K562 (cell line): ENCODE data around the gene DPP4. TPM values are rescaled to one million over a fixed set of nuclear protein-coding genes. Genes with fewer than 3 reads are reported as not detected.

ENCODE experiments used
- ATAC-seq: fragments of 200-7000 bp; cut with Tn5 transposase; 3 replicates; pipeline ENCODE4 v1.9.1; 2020; ENCODE audit warnings: moderate library complexity
- BruUV-seq: library from RNA; stranded (reverse); fragments of 400-500 nt; replicated peaks from 2 replicates; lab custom pipeline; 2021; lab: Mats Ljungman, UMichigan
- CTCF ChIA-PET: fragments of 300-600 bp; formaldehyde crosslinking; extraction: SDS; loops from one replicate; lab custom pipeline; 2021; ENCODE audit warnings: low intra/inter-chr PET ratio; lab: Yijun Ruan, JAX
- POLR2A ChIA-PET: fragments of 300-600, 350-650 bp; sonication (Branson Sonifier 250); formaldehyde crosslinking; extraction: SDS; loops from one replicate; lab custom pipeline; 2021; ENCODE audit warnings: antibody characterized with exemption, inconsistent platforms; lab: Yijun Ruan, JAX
- DNase-seq, 4 experiments: peaks; one replicate each; pipeline versions ENCODE4 v3.0.0 to v3.0.0-alpha.2; 2011 to 2018; ENCODE audit warnings: low spot score in 3 of 4, mixed read lengths in 3 of 4; ENCODE audit errors: extremely low read depth in 1 of 4
- FAIRE-seq: peaks from 2 replicates; lab custom pipeline; 2011; peaks lifted over from hg19 to GRCh38; lab: Jason Lieb, UNC
- H2AFZ ChIP-seq: 2 replicates; pipeline ENCODE4 v1.6.0; 2011; ENCODE audit warnings: low read depth, low read length, control low read depth, inconsistent platforms
- H3K27ac ChIP-seq: fragments of 200-600 bp; 3 replicates; pipeline ENCODE4 v1.8.0; 2011; ENCODE audit warnings: low read depth, mild to moderate bottlenecking, control low read depth, inconsistent platforms, low read length, moderate library complexity, mixed read lengths; ENCODE audit errors: extremely low read depth
- H3K27me3 ChIP-seq, 2 experiments: fragments of 300-600 bp in 1 of 2; 2 replicates in 1 of 2; 3 replicates in 1 of 2; pipeline versions ENCODE4 v1.6.0 to v1.8.0; 2011; ENCODE audit warnings: inconsistent platforms in 2 of 2, low read length in 2 of 2, mild to moderate bottlenecking in 1 of 2, mixed read lengths in 1 of 2, moderate library complexity in 1 of 2; ENCODE audit not compliant: control insufficient read depth in 2 of 2, insufficient read depth in 2 of 2
- H3K36me3 ChIP-seq: fragments of 300-600 bp; 3 replicates; pipeline ENCODE4 v1.8.0; 2011; ENCODE audit warnings: mild to moderate bottlenecking, low read length, inconsistent platforms; ENCODE audit not compliant: control insufficient read depth, insufficient read depth
- H3K4me1 ChIP-seq, 2 experiments: fragments of 200-600 bp in 1 of 2; replicated peaks in 1 of 2; 2 replicates in 1 of 2; 3 replicates in 1 of 2; pipeline versions ENCODE4 v1.5.1 to v1.8.0; 2011; ENCODE audit warnings: inconsistent platforms in 2 of 2, low read length in 2 of 2, mild to moderate bottlenecking in 1 of 2, mixed read lengths in 1 of 2, moderate library complexity in 1 of 2; ENCODE audit not compliant: control insufficient read depth in 2 of 2, insufficient read depth in 2 of 2
- H3K4me2 ChIP-seq: 2 replicates; pipeline ENCODE4 v1.6.1; 2011; ENCODE audit warnings: low read length, control low read depth, inconsistent platforms, mixed read lengths; ENCODE audit not compliant: insufficient read depth
- H3K4me3 ChIP-seq: fragments of 200-600 bp; sonication (generic), shearing (Covaris generic); 2 replicates; pipeline ENCODE4 v1.5.1; 2016; ENCODE audit warnings: control low read depth, inconsistent platforms
- H3K79me2 ChIP-seq: fragments of 200-600 bp; 3 replicates; pipeline ENCODE4 v1.8.0; 2011; ENCODE audit warnings: low read length, inconsistent platforms; ENCODE audit not compliant: control insufficient read depth, insufficient read depth
- H3K9ac ChIP-seq, 2 experiments: 2 replicates each; pipeline versions ENCODE4 v1.6.0 to v1.6.1; 2011; ENCODE audit warnings: low read depth in 2 of 2, low read length in 2 of 2, control low read depth in 1 of 2, inconsistent platforms in 1 of 2, mild to moderate bottlenecking in 1 of 2, mixed read lengths in 1 of 2; ENCODE audit not compliant: insufficient read depth in 1 of 2
- H3K9me1 ChIP-seq: one replicate; pipeline ENCODE4 v1.6.0; 2011; ENCODE audit warnings: inconsistent platforms, mild to moderate bottlenecking, low read length, moderate library complexity; ENCODE audit not compliant: control insufficient read depth, insufficient read depth
- H3K9me3 ChIP-seq: replicated peaks from 2 replicates; pipeline ENCODE4 v1.5.1; 2011; ENCODE audit warnings: low read depth, low read length, inconsistent platforms; ENCODE audit not compliant: control insufficient read depth, insufficient read depth
- H4K20me1 ChIP-seq: replicated peaks from 2 replicates; pipeline ENCODE4 v1.6.1; 2011; ENCODE audit warnings: low read length, inconsistent platforms, mixed read lengths; ENCODE audit not compliant: control insufficient read depth, insufficient read depth
- BDP1 ChIP-seq: IDR thresholded peaks from 3 replicates; pipeline ENCODE4 v1.6.1; 2011; ENCODE audit not compliant: insufficient read length, insufficient read depth
- DEAF1 ChIP-seq: fragments of 450-650 bp; formaldehyde crosslinking; IDR thresholded peaks from 2 replicates; pipeline ENCODE4 v1.4.0; 2020; ENCODE audit warnings: mild to moderate bottlenecking, moderate library complexity
- FOXJ2 ChIP-seq: fragments of 200-800 bp; sonication (Bioruptor generic); IDR thresholded peaks from 2 replicates; pipeline ENCODE4 v1.6.1; 2016; ENCODE audit warnings: missing genetic modification characterization, missing compliant biosample characterization
- HLTF ChIP-seq: fragments of 450-650 bp; IDR thresholded peaks from 2 replicates; pipeline ENCODE4 v1.6.1; 2016
- JUN ChIP-seq, 2 experiments: sonication (generic) in 1 of 2; formaldehyde crosslinking in 1 of 2; IDR thresholded peaks; 2 replicates each; pipeline versions ENCODE4 v1.6.1 to v1.8.0; 2012 to 2022; ENCODE audit warnings: borderline replicate concordance in 2 of 2, mild to moderate bottlenecking in 2 of 2, improper control_type of control experiment in 1 of 2, low read depth in 1 of 2, low read length in 1 of 2, missing genetic modification reagents in 1 of 2
- MNT ChIP-seq, 2 experiments: fragments of 450-650 bp; conservative IDR thresholded peaks; 2 replicates each; pipeline ENCODE4 v1.6.1; 2017; ENCODE audit warnings: mild to moderate bottlenecking in 2 of 2, moderate library complexity in 2 of 2
- PYGO2 ChIP-seq: fragments of 450-650 bp; IDR thresholded peaks from 2 replicates; pipeline ENCODE4 v1.6.1; 2016; ENCODE audit warnings: mild to moderate bottlenecking, missing genetic modification characterization, moderate library complexity, missing compliant biosample characterization
- RAD21 ChIP-seq, 2 experiments: fragments of 250-450 bp in 1 of 2; fragments of 450-650 bp in 1 of 2; sonication (Bioruptor Pico) in 1 of 2; formaldehyde crosslinking in 1 of 2; IDR thresholded peaks in 1 of 2; conservative IDR thresholded peaks in 1 of 2; 2 replicates each; pipeline versions ENCODE4 v1.4.0 to v1.8.0; 2020 to 2022; ENCODE audit warnings: mild to moderate bottlenecking in 2 of 2, moderate library complexity in 1 of 2
- RBM34 ChIP-seq: fragments of 200-400 bp; formaldehyde crosslinking; IDR thresholded peaks from 2 replicates; pipeline ENCODE4 v1.6.1; 2018; ENCODE audit warnings: low read length, borderline replicate concordance; ENCODE audit not compliant: insufficient read depth
- SFPQ ChIP-seq: fragments of 200-400 bp; formaldehyde crosslinking; IDR thresholded peaks from 2 replicates; pipeline ENCODE4 v1.6.1; 2017; ENCODE audit warnings: mild to moderate bottlenecking, low read depth, low read length, moderate library complexity
- SMARCA4 ChIP-seq: fragments of 450-650 bp; IDR thresholded peaks from 2 replicates; pipeline ENCODE4 v1.6.1; 2016
- ZKSCAN1 ChIP-seq: fragments of 150-350 bp; IDR thresholded peaks from 2 replicates; pipeline ENCODE4 v1.6.1; 2016; ENCODE audit warnings: low read depth, low read length
- ZNF212 ChIP-seq: fragments of 450-650 bp; formaldehyde crosslinking; IDR thresholded peaks from 2 replicates; pipeline ENCODE4 v1.4.0; 2020; ENCODE audit warnings: mild to moderate bottlenecking
- ZNF561 ChIP-seq: fragments of 450-650 bp; formaldehyde crosslinking; conservative IDR thresholded peaks from 2 replicates; pipeline ENCODE4 v1.4.0; 2020; ENCODE audit warnings: mild to moderate bottlenecking, moderate library complexity
- ZNF696 ChIP-seq: fragments of 250-450 bp; sonication (Bioruptor Pico); conservative IDR thresholded peaks from 2 replicates; pipeline ENCODE4 v1.4.0; 2020; ENCODE audit warnings: mild to moderate bottlenecking, moderate library complexity
- ZNF77 ChIP-seq: fragments of 250-450 bp; sonication (Bioruptor Pico); IDR thresholded peaks from 2 replicates; pipeline ENCODE4 v1.5.0; 2020
- ZSCAN32 ChIP-seq: fragments of 450-650 bp; formaldehyde crosslinking; IDR thresholded peaks from 2 replicates; pipeline ENCODE4 v1.4.0; 2020; ENCODE audit warnings: mild to moderate bottlenecking, moderate library complexity
- WGBS: fragments of 100-300 bp; shearing (Covaris generic); methylation state at CpG from one replicate; pipeline ENCODE4 v1.1.6; 2016; ENCODE audit warnings: low coverage, mixed read lengths; ENCODE audit not compliant: insufficient coverage; ENCODE audit errors: missing lambda C conversion rate; 5-methylcytosine and 5-hydroxymethylcytosine counted together
- in situ Hi-C: fragments of 300-500 bp; cut with MboI; formaldehyde crosslinking; loops from 4 replicates; pipeline ENCODE4 v1.15.0; 2018; ENCODE audit warnings: inconsistent platforms, mixed read lengths
- intact Hi-C: fragments of 100-400 bp; cut with micrococcal nuclease; formaldehyde crosslinking; loops from 2 replicates; pipeline ENCODE4 v1.14.2; 2022
- polyA plus RNA-seq, 8 experiments: library from polyadenylated mRNA; depleted of rRNA in 4 of 8; stranded (reverse) in 5 of 8; unstranded in 3 of 8; fragments of >200 nt; fragmentation: Nextera tagmentation in 2 of 8; fragmentation: Illumina TruSeq in 1 of 8; extraction: Ambion mirVana in 2 of 8; extraction: Trizol in 1 of 8; gene quantifications; 2 replicates each; pipeline versions ENCODE4 v1.2.1 to v1.2.3, GENCODE V29; 2011 to 2014; ENCODE audit warnings: inconsistent platforms in 1 of 8, missing spikeins in 1 of 8
- total RNA-seq, 7 experiments: library from RNA; depleted of rRNA in 6 of 7; stranded (reverse); fragments of >200 nt in 6 of 7; fragmentation: Illumina TruSeq in 2 of 7; extraction: Trizol in 2 of 7; gene quantifications; 2 replicates each; pipeline versions ENCODE4 v1.2.1 to v1.2.3, GENCODE V29; 2011 to 2021; ENCODE audit warnings: low replicate concordance in 1 of 7

The DPP4 gene
- total and polyA plus RNA-seq, 9 of the 15 experiments (the other 6 are each of a cell fraction or from before 2014, with no cell fraction given): 0.11 TPM; not detected in 8

GRCh38 chr2:162107361-162107901 is 33.4 kb upstream of the DPP4 start:
- H3K4me2 ChIP-seq: no peak overlapping the region
- no peaks in the 10 kb centered on the region for H3K9me3 ChIP-seq
- no peaks in the 10 kb centered on the region for H3K9me1 ChIP-seq
- ATAC-seq (no peak), DNase-seq (no peak), FAIRE-seq (no peak)
- H4K20me1 ChIP-seq: no peaks in the 10 kb centered on the region
- 0% methylated on average over 4 of the region's 4 CpGs for WGBS
- no peak overlapping the region for H2AFZ ChIP-seq
- H3K4me3 ChIP-seq: no peak overlapping the region
- TF ChIP-seq BDP1 (no peak), SMARCA4 (no peak), ZNF561 (CRISPR knock-in tag) (no peak), RAD21 (CRISPR knock-in tag; conservative IDR thresholded peaks at IDR 0.05 in 1 of 2, IDR thresholded peaks at IDR 0.05 in 1 of 2) (no peak), ZNF212 (CRISPR knock-in tag) (no peak), FOXJ2 (tag) (no peak), SFPQ (no peak), JUN (IDR thresholded peaks at IDR 0.05; ENCODE audit: borderline replicate concordance, low read depth, low read length) (no peak), JUN (CRISPR knock-in tag; IDR thresholded peaks at IDR 0.05; ENCODE audit: borderline replicate concordance) (no peak), ZNF696 (CRISPR knock-in tag) (no peak), ZKSCAN1 (no peak), HLTF (no peak), ZSCAN32 (CRISPR knock-in tag) (no peak), MNT (conservative IDR thresholded peaks at IDR 0.05) (no peak), ZNF77 (no peak), RBM34 (no peak), PYGO2 (tag) (no peak), DEAF1 (CRISPR knock-in tag) (no peak)
- H3K4me1 ChIP-seq: no peaks in the 10 kb centered on the region
- no peaks in the 10 kb centered on the region for H3K36me3 ChIP-seq
- H3K27ac ChIP-seq: no peak overlapping the region
- no peaks in the 10 kb centered on the region for H3K79me2 ChIP-seq
- in situ Hi-C loops (no loop called here), intact Hi-C loops (no loop called here)
- H3K27me3 ChIP-seq: no peaks in the 10 kb centered on the region
- H3K9ac ChIP-seq: no peak overlapping the region
- POLR2A ChIA-PET: no interaction called here
- BruUV-seq: no TSS peak
- CTCF ChIA-PET: no interaction called here
